ENCODE measurements around the gene NDRG3. TPM values are rescaled to one million over a fixed set of nuclear protein-coding genes. Genes with fewer than 3 reads are reported as not detected.
"Not testable (repeated sequence)": the region's sequence is repeated elsewhere in the genome, so short reads cannot be mapped to it uniquely, and the experiment has no call there.

NDRG3 gene
- total RNA-seq, 2 experiments from 2014 or later, result 32.8 to 33.7 TPM

- H3K4me3 Mint-ChIP-seq, result no peak overlapping the region
- H3K36me3 Mint-ChIP-seq (ENCODE audit: low read depth), result peaks cover 23% of the 10 kb centered on the region
- ChIA-PET CTCF (no interaction called here), POLR2A (no interaction called here)
- H3K4me1 Mint-ChIP-seq, result no peaks in the 10 kb centered on the region
- no peaks in the 10 kb centered on the region for H3K9me3 Mint-ChIP-seq
- H3K27me3 Mint-ChIP-seq, result no peaks in the 10 kb centered on the region
- DNase-seq, result no peak
- no peak overlapping the region for H3K27ac Mint-ChIP-seq
Measured at GRCh38 chr20:36677422-36677771, 68.5 kb downstream of the NDRG3 start.

GRCh38 chr20:36676701-36677421, 69.0 kb downstream of the NDRG3 start:
- Mint-ChIP-seq H3K4me3 (no peak overlapping the region), H3K4me1 (no peaks in the 10 kb centered on the region), H3K27me3 (no peaks in the 10 kb centered on the region), H3K9me3 (no peaks in the 10 kb centered on the region), H3K27ac (no peak overlapping the region), H3K36me3 (ENCODE audit: low read depth) (peaks cover 20% of the 10 kb centered on the region)
- CTCF ChIA-PET, result no interaction called here
- POLR2A ChIA-PET, result no interaction called here
- DNase-seq, result no peak

- POLR2A ChIA-PET, H3K27me3 Mint-ChIP-seq, DNase-seq, H3K4me3 Mint-ChIP-seq, H3K27ac Mint-ChIP-seq, H3K9me3 Mint-ChIP-seq, H3K4me1 Mint-ChIP-seq, CTCF ChIA-PET: not testable (repeated sequence)
- peaks cover 14% of the 10 kb centered on the region for H3K36me3 Mint-ChIP-seq (ENCODE audit: low read depth)
Measured at GRCh38 chr20:36675545-36675944, 70.3 kb downstream of the NDRG3 start.

- H3K4me1 Mint-ChIP-seq, result no peaks in the 10 kb centered on the region
- ChIA-PET POLR2A (no interaction called here), CTCF (no interaction called here)
- no peak overlapping the region for H3K4me3 Mint-ChIP-seq
- H3K27me3 Mint-ChIP-seq, result no peaks in the 10 kb centered on the region
- no peak overlapping the region for H3K27ac Mint-ChIP-seq
- peaks cover 10% of the 10 kb centered on the region for H3K36me3 Mint-ChIP-seq (ENCODE audit: low read depth)
- no peaks in the 10 kb centered on the region for H3K9me3 Mint-ChIP-seq
- no peak for DNase-seq
Measured at GRCh38 chr20:36672991-36673390, 72.9 kb downstream of the NDRG3 start.

- no peaks in the 10 kb centered on the region for H3K4me1 Mint-ChIP-seq
- no peak overlapping the region for H3K27ac Mint-ChIP-seq
- no peak overlapping the region for H3K4me3 Mint-ChIP-seq
- POLR2A ChIA-PET, result interaction anchor here (0.9 to 1.3 kb wide), 2 partner anchors 8 to 25 kb away, joined by 3 to 5 read pairs; partner anchors contain the start of gene SLA2
- CTCF ChIA-PET, result interaction anchor here (1.7 kb wide), 1 partner anchor 10 kb away, joined by 4 read pairs; no protein-coding TSS in a partner anchor
- no peaks in the 10 kb centered on the region for H3K27me3 Mint-ChIP-seq
- peaks cover 4% of the 10 kb centered on the region for H3K36me3 Mint-ChIP-seq (ENCODE audit: low read depth)
- no peak for DNase-seq
- H3K9me3 Mint-ChIP-seq, result no peaks in the 10 kb centered on the region
Measured at GRCh38 chr20:36670665-36671357, 75.1 kb downstream of the NDRG3 start.

GRCh38 chr20:36666181-36666740, 79.6 kb downstream of the NDRG3 start:
- no peaks in the 10 kb centered on the region for H3K4me1 Mint-ChIP-seq
- H3K27me3 Mint-ChIP-seq, result no peaks in the 10 kb centered on the region
- H3K36me3 Mint-ChIP-seq (ENCODE audit: low read depth), result peaks cover 10% of the 10 kb centered on the region
- CTCF ChIA-PET, result interaction anchor here (0.6 to 1.7 kb wide), 6 partner anchors 12 to 222 kb away, joined by 3 to 12 read pairs (median 4); no protein-coding TSS in a partner anchor
- H3K4me3 Mint-ChIP-seq, result no peak overlapping the region
- no peak for DNase-seq
- no peaks in the 10 kb centered on the region for H3K9me3 Mint-ChIP-seq
- POLR2A ChIA-PET, result interaction anchor here (0.7 to 2.2 kb wide), 3 partner anchors 10 to 89 kb away, joined by 3 to 6 read pairs (median 6); no protein-coding TSS in a partner anchor
- H3K27ac Mint-ChIP-seq, result no peak overlapping the region

GRCh38 chr20:36663031-36663430, 82.9 kb downstream of the NDRG3 start:
- Mint-ChIP-seq H3K36me3 (ENCODE audit: low read depth) (peaks cover 15% of the 10 kb centered on the region), H3K4me3 (no peak overlapping the region), H3K27ac (no peak overlapping the region), H3K4me1 (peaks cover 11% of the 10 kb centered on the region), H3K9me3 (no peaks in the 10 kb centered on the region), H3K27me3 (no peaks in the 10 kb centered on the region)
- POLR2A ChIA-PET, result no interaction called here
- CTCF ChIA-PET, result no interaction called here
- no peak for DNase-seq

GRCh38 chr20:36658300-36658699, 87.6 kb downstream of the NDRG3 start:
- Mint-ChIP-seq H3K4me1 (peaks cover 22% of the 10 kb centered on the region), H3K36me3 (ENCODE audit: low read depth) (peaks cover 13% of the 10 kb centered on the region), H3K27ac (peak overlapping the region; percentile 81), H3K9me3 (no peaks in the 10 kb centered on the region), H3K4me3 (peak overlapping the region; percentile 43), H3K27me3 (no peaks in the 10 kb centered on the region)
- ChIA-PET POLR2A (interaction anchor here (1.0 to 6.1 kb wide), 6 partner anchors 10 to 87 kb away, joined by 3 to 57 read pairs (median 4); partner anchors contain the start of genes RAB5IF and SLA2), CTCF (interaction anchor here (1.0 to 1.9 kb wide), 3 partner anchors 12 to 150 kb away, joined by 4 to 8 read pairs (median 4); partner anchors contain the start of gene SLA2)
- DNase-seq, result peak; percentile 44

GRCh38 chr20:36656733-36657132, 89.2 kb downstream of the NDRG3 start:
- Mint-ChIP-seq H3K27me3 (no peaks in the 10 kb centered on the region), H3K36me3 (ENCODE audit: low read depth) (peaks cover 17% of the 10 kb centered on the region), H3K27ac (no peak overlapping the region), H3K4me1 (peaks cover 22% of the 10 kb centered on the region), H3K9me3 (no peaks in the 10 kb centered on the region), H3K4me3 (no peak overlapping the region)
- no peak for DNase-seq
- ChIA-PET CTCF (no interaction called here), POLR2A (interaction anchor here (2.5 to 6.1 kb wide), 2 partner anchors 10 to 11 kb away, joined by 6 to 57 read pairs; partner anchors contain the start of gene SLA2)

- ChIA-PET CTCF (interaction anchor here (1.3 to 1.8 kb wide), 3 partner anchors 9 to 81 kb away, joined by 3 to 10 read pairs (median 4); partner anchors contain the start of gene SLA2), POLR2A (interaction anchor here (0.6 to 6.1 kb wide), 3 partner anchors 9 to 243 kb away, joined by 3 to 57 read pairs (median 6); partner anchors contain the start of gene SLA2)
- Mint-ChIP-seq H3K4me1 (peaks cover 22% of the 10 kb centered on the region), H3K36me3 (ENCODE audit: low read depth) (peaks cover 10% of the 10 kb centered on the region), H3K27me3 (no peaks in the 10 kb centered on the region), H3K4me3 (no peak overlapping the region), H3K27ac (no peak overlapping the region), H3K9me3 (no peaks in the 10 kb centered on the region)
- DNase-seq, result no peak
Measured at GRCh38 chr20:36655004-36655403, 90.9 kb downstream of the NDRG3 start.

GRCh38 chr20:36654506-36654905, 91.4 kb downstream of the NDRG3 start:
- Mint-ChIP-seq H3K4me3 (no peak overlapping the region), H3K27ac (no peak overlapping the region), H3K4me1 (peaks cover 22% of the 10 kb centered on the region), H3K36me3 (ENCODE audit: low read depth) (peaks cover 10% of the 10 kb centered on the region), H3K27me3 (no peaks in the 10 kb centered on the region), H3K9me3 (no peaks in the 10 kb centered on the region)
- ChIA-PET POLR2A (interaction anchor here (0.6 to 6.1 kb wide), 3 partner anchors 9 to 243 kb away, joined by 3 to 57 read pairs (median 6); partner anchors contain the start of gene SLA2), CTCF (interaction anchor here (1.3 to 1.8 kb wide), 3 partner anchors 9 to 82 kb away, joined by 3 to 10 read pairs (median 4); partner anchors contain the start of gene SLA2)
- no peak for DNase-seq

- H3K9me3 Mint-ChIP-seq, result no peaks in the 10 kb centered on the region
- H3K27ac Mint-ChIP-seq, result no peak overlapping the region
- ChIA-PET POLR2A (interaction anchor here (6.1 kb wide), 1 partner anchor 8 kb away, joined by 57 read pairs; the partner anchor contains the start of gene SLA2), CTCF (interaction anchor here (1.5 kb wide), 1 partner anchor 13 kb away, joined by 3 read pairs; no protein-coding TSS in a partner anchor)
- peaks cover 10% of the 10 kb centered on the region for H3K36me3 Mint-ChIP-seq (ENCODE audit: low read depth)
- no peak overlapping the region for H3K4me3 Mint-ChIP-seq
- H3K27me3 Mint-ChIP-seq, result no peaks in the 10 kb centered on the region
- peaks cover 16% of the 10 kb centered on the region for H3K4me1 Mint-ChIP-seq
- no peak for DNase-seq
Measured at GRCh38 chr20:36653456-36653855, 92.4 kb downstream of the NDRG3 start.
